ENCODE data around the gene MATN1.

MATN1 gene

DNA sequence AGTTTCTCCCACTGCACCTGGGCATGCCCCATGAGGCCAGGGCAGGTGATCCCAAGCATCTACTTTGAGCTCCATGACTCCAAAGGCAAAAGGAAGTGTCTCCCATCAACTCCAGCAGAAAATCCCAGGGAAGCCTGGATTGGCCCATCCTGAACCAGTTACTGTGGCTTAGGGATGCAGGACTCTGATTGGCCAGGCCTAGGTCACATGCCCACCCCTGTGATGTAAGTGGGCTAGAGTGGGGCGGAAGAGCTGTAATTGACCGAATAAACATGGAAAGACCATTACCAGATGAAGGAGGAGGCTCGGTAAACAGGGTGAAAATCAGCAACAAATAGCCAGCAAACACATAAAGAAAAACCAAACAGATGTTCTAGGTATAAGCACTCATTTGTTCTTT lies 45.2 kb downstream of the MATN1 start:
- no peaks in the 10 kb centered on the region for H3K36me3 ChIP-seq (ENCODE audit: control insufficient read depth in 5 of 5, insufficient read depth in 5 of 5, low read length in 5 of 5)
- H3K27me3 ChIP-seq (ENCODE audit: control insufficient read depth in 5 of 5, insufficient read depth in 4 of 5, low read length in 5 of 5): peaks cover 0 to 7% (median 0%) of the 10 kb centered on the region in 5 donors
- H3K9ac ChIP-seq (ENCODE audit: low read length in 5 of 5): no peak overlapping the region
- H3K4me1 ChIP-seq (ENCODE audit: control insufficient read depth in 5 of 5, insufficient read depth in 5 of 5, low read length in 5 of 5): peaks cover 2 to 40% (median 36%) of the 10 kb centered on the region in 5 donors
- no peak overlapping the region for H3K4me3 ChIP-seq (ENCODE audit: low read depth in 1 of 5, low read length in 5 of 5)
- peaks cover 0 to 6% (median 0%) of the 10 kb centered on the region in 5 donors for H3K9me3 ChIP-seq (ENCODE audit: control insufficient read depth in 5 of 5, low read length in 5 of 5)
- H3K27ac ChIP-seq (ENCODE audit: low read depth, low read length): no peak overlapping the region

DNA sequence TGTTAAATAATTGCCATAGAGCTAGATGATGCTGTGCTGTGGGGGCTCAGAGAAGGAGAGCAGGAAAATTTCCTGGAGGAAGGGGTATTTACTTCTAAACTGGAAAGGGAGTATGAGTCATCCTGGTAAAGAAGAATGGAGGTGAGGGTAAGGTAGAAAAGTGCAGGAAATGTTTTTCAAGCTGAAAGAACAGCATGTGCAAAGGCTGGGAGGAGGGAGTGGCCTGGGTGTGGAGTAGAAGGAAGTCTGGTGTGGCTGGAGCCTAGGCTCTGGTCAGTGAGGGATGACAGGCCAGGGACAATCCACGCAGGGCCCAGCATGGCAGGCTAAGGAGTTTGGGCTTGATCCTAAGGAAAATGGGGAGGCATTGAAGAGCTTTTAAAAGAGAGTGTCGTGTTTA lies 45.9 kb downstream of the MATN1 start:
- no peak overlapping the region for H3K9ac ChIP-seq (ENCODE audit: low read length in 5 of 5)
- no peak overlapping the region for H3K27ac ChIP-seq (ENCODE audit: low read depth, low read length)
- peaks cover 0 to 3% (median 0%) of the 10 kb centered on the region in 5 donors for H3K27me3 ChIP-seq (ENCODE audit: control insufficient read depth in 5 of 5, insufficient read depth in 4 of 5, low read length in 5 of 5)
- no peak overlapping the region for H3K4me3 ChIP-seq (ENCODE audit: low read depth in 1 of 5, low read length in 5 of 5)
- H3K4me1 ChIP-seq (ENCODE audit: control insufficient read depth in 5 of 5, insufficient read depth in 5 of 5, low read length in 5 of 5): peaks cover 2 to 36% (median 31%) of the 10 kb centered on the region in 5 donors
- peaks cover 0 to 6% (median 0%) of the 10 kb centered on the region in 5 donors for H3K9me3 ChIP-seq (ENCODE audit: control insufficient read depth in 5 of 5, low read length in 5 of 5)
- no peaks in the 10 kb centered on the region for H3K36me3 ChIP-seq (ENCODE audit: control insufficient read depth in 5 of 5, insufficient read depth in 5 of 5, low read length in 5 of 5)

DNA sequence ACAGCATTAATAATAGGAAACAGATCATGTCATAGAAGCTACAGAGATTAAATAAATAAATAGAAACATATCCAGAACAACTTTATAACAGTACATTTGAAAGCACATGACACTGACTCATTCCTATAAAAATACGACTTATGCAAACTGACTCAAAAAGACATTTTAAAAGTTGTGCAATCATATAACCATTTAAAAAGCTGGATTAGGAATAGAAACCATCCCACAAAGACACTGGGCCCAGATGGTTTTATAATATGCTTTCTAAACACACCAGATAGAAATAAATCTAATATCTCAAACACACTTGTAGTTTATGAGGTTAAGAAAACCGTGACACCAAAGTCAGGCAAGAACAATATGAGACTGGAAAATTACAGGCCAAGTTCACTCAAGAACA lies 47.6 kb downstream of the MATN1 start:
- H3K4me1 ChIP-seq (ENCODE audit: control insufficient read depth in 5 of 5, insufficient read depth in 5 of 5, low read length in 5 of 5): peaks cover 0 to 20% (median 15%) of the 10 kb centered on the region in 5 donors
- peak overlapping the region; percentile 11 for H3K27ac ChIP-seq (ENCODE audit: low read depth, low read length)
- peaks cover 0 to 6% (median 0%) of the 10 kb centered on the region in 5 donors for H3K9me3 ChIP-seq (ENCODE audit: control insufficient read depth in 5 of 5, low read length in 5 of 5)
- H3K36me3 ChIP-seq (ENCODE audit: control insufficient read depth in 5 of 5, insufficient read depth in 5 of 5, low read length in 5 of 5): no peaks in the 10 kb centered on the region
- H3K9ac ChIP-seq (ENCODE audit: low read length in 5 of 5): no peak overlapping the region
- H3K4me3 ChIP-seq (ENCODE audit: low read depth in 1 of 5, low read length in 5 of 5): no peak overlapping the region
- peaks cover 0 to 3% (median 0%) of the 10 kb centered on the region in 5 donors for H3K27me3 ChIP-seq (ENCODE audit: control insufficient read depth in 5 of 5, insufficient read depth in 4 of 5, low read length in 5 of 5)

DNA sequence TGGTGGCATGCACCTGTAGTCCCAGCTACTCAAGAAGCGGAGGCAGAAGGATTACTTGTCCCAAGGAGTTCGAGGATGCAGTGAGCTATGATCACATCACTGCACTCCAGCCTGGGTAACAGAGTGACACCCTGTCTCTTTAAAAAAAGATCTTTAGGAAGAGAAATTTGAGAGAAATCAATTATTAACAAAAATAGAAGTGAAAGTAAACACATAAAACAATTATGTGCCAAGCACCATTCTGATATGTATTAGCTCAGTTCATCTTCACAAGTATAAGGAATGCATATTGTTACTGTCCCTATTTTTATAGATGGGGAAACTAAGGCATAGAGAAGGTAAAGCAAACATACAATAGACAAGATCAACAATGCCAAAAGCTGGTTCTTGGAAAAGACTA lies 48.1 kb downstream of the MATN1 start:
- Histone ChIP-seq H3K36me3 (ENCODE audit: control insufficient read depth in 5 of 5, insufficient read depth in 5 of 5, low read length in 5 of 5) (no peaks in the 10 kb centered on the region), H3K9ac (ENCODE audit: low read length in 5 of 5) (no peak overlapping the region), H3K4me3 (ENCODE audit: low read depth in 1 of 5, low read length in 5 of 5) (no peak overlapping the region), H3K27ac (ENCODE audit: low read depth, low read length) (peak overlapping the region; percentile 11), H3K27me3 (ENCODE audit: control insufficient read depth in 5 of 5, insufficient read depth in 4 of 5, low read length in 5 of 5) (peaks cover 0 to 3% (median 0%) of the 10 kb centered on the region in 5 donors), H3K4me1 (ENCODE audit: control insufficient read depth in 5 of 5, insufficient read depth in 5 of 5, low read length in 5 of 5) (peaks cover 0 to 15% (median 10%) of the 10 kb centered on the region in 5 donors), H3K9me3 (ENCODE audit: control insufficient read depth in 5 of 5, low read length in 5 of 5) (peaks cover 0 to 6% (median 0%) of the 10 kb centered on the region in 5 donors)

DNA sequence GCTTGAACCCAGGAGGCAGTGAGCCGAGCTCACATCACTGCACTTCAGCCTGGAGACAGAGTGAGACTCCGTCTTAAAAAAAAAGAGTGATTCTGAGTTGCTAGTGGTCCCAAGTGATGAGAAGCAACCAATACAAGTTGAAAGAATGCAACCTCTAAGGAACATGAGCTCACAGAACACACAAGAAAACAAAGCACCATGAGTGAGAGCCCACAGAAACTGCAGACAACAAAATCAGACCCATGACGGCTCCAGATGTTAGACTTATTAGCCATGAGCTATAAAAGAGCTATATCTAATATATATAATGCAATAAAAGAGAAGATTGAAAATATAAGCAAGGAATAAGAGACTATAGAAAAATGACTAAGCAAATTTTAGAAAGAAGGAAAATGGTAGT lies 50.0 kb downstream of the MATN1 start:
- Histone ChIP-seq H3K4me3 (ENCODE audit: low read depth in 1 of 5, low read length in 5 of 5) (no peak overlapping the region), H3K27me3 (ENCODE audit: control insufficient read depth in 5 of 5, insufficient read depth in 4 of 5, low read length in 5 of 5) (no peaks in the 10 kb centered on the region), H3K9ac (ENCODE audit: low read length in 5 of 5) (no peak overlapping the region), H3K27ac (ENCODE audit: low read depth, low read length) (no peak overlapping the region), H3K4me1 (ENCODE audit: control insufficient read depth in 5 of 5, insufficient read depth in 5 of 5, low read length in 5 of 5) (peaks cover 0 to 5% (median 0%) of the 10 kb centered on the region in 5 donors), H3K36me3 (ENCODE audit: control insufficient read depth in 5 of 5, insufficient read depth in 5 of 5, low read length in 5 of 5) (no peaks in the 10 kb centered on the region), H3K9me3 (ENCODE audit: control insufficient read depth in 5 of 5, low read length in 5 of 5) (peaks cover 0 to 6% (median 0%) of the 10 kb centered on the region in 5 donors)

DNA sequence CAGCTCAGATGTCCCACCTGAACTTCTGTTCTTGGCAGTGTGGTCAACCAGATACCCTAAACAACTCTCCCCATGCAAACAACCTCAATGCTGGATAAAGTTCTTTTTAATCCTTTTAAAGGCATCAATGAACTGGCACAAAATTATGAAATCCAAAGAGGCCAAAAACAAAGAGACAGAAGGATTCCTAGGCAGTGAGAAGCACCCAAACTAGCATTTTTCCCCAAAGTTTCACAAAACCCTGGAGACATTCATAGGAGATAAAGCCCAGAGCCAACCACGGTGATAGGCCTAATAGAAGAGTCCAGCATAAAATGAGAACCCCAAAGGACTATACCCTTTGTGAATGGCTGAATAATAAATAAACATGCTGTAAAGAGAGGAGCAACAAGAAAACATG lies 50.7 kb downstream of the MATN1 start:
- Histone ChIP-seq H3K27me3 (ENCODE audit: control insufficient read depth in 5 of 5, insufficient read depth in 4 of 5, low read length in 5 of 5) (no peaks in the 10 kb centered on the region), H3K4me3 (ENCODE audit: low read depth in 1 of 5, low read length in 5 of 5) (no peak overlapping the region), H3K4me1 (ENCODE audit: control insufficient read depth in 5 of 5, insufficient read depth in 5 of 5, low read length in 5 of 5) (peaks cover 0 to 5% (median 0%) of the 10 kb centered on the region in 5 donors), H3K9me3 (ENCODE audit: control insufficient read depth in 5 of 5, low read length in 5 of 5) (peaks cover 0 to 6% (median 0%) of the 10 kb centered on the region in 5 donors), H3K36me3 (ENCODE audit: control insufficient read depth in 5 of 5, insufficient read depth in 5 of 5, low read length in 5 of 5) (no peaks in the 10 kb centered on the region), H3K27ac (ENCODE audit: low read depth, low read length) (no peak overlapping the region), H3K9ac (ENCODE audit: low read length in 5 of 5) (no peak overlapping the region)

DNA sequence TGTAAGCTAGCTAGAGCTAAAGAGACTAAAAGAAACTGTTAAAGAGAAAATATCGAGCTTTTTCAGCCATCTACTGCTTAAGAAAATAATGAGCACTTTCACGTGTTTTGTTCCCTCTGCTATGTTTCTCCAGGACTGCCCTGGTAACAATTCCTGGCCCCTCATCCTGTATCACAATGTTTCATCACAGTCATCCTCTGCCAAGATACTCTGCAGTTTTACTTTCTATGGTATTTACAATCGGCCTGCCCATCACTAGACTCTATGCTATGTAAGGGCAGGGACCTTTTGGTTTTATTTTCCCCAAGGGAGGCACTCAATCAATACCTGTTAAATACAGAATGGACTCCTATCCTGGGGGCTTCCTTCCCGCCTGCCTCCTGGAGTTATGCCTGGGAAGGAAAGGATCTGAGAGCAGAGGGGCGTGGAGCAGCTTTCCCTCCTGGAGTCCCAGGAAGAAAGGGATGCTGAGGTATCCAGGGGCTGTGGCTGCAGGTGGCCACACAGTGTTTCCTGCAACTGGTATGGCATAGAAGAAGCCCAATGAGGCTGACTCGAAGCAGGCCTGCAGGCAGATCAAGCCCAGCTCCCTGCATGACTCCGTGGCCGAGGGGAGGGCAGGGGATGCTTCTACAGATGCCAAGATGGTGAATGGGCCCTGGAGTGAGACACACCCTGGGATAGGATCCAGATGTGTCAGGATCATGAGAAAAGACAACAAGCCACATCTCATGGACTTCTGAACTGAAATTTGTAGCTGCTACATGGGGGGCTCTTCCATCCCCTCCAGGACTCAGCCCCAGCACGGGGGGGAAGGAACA lies 52.9 kb downstream of the MATN1 start:
- H3K27me3 ChIP-seq (ENCODE audit: control insufficient read depth in 5 of 5, insufficient read depth in 4 of 5, low read length in 5 of 5): no peaks in the 10 kb centered on the region
- peaks cover 0 to 6% (median 0%) of the 10 kb centered on the region in 5 donors for H3K9me3 ChIP-seq (ENCODE audit: control insufficient read depth in 5 of 5, low read length in 5 of 5)
- H3K4me1 ChIP-seq (ENCODE audit: control insufficient read depth in 5 of 5, insufficient read depth in 5 of 5, low read length in 5 of 5): peaks cover 0 to 4% (median 0%) of the 10 kb centered on the region in 5 donors
- H3K27ac ChIP-seq (ENCODE audit: low read depth, low read length): no peak overlapping the region
- H3K9ac ChIP-seq (ENCODE audit: low read length in 5 of 5): no peak overlapping the region
- H3K4me3 ChIP-seq (ENCODE audit: low read depth in 1 of 5, low read length in 5 of 5): no peak overlapping the region
- no peaks in the 10 kb centered on the region for H3K36me3 ChIP-seq (ENCODE audit: control insufficient read depth in 5 of 5, insufficient read depth in 5 of 5, low read length in 5 of 5)

DNA sequence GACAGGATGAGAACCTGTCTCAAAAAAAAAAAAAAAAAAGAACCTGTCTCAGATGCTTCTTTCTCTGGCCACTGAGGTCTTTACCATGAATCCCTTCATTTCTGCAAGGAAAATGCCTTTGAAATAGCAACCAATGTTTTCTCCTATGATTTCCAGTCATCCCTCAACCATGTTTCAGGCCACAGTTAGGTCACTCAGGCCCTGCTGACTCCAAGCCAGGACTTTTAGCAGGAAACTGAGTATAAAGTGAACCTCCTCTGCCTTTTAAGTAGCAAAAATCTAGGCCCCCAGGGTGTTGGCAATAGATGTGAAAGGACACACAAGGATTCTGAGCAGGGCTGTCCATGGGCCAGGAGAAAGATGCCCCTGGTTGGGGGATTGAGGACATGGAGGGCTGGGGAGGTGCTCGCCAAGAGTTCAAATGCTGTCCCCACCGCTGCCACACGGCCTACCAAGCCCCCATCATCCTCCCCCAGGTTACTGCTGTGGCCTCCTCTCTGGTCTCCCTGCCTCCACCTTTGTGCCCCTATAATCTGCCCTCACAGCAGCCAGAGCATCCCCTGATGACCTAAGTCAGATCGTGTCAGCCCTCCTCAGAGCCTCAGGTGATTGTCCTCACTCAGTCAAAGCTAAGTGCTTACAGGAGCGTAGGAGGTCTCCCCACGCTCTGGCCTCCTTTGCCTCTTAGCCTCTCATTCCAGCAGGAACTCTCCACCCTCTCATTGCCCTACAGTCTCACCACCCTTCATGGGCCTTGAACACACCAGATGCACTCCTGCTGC lies 54.6 kb downstream of the MATN1 start:
- Histone ChIP-seq H3K4me3 (ENCODE audit: low read depth in 1 of 5, low read length in 5 of 5) (no peak overlapping the region), H3K27me3 (ENCODE audit: control insufficient read depth in 5 of 5, insufficient read depth in 4 of 5, low read length in 5 of 5) (no peaks in the 10 kb centered on the region), H3K27ac (ENCODE audit: low read depth, low read length) (no peak overlapping the region), H3K9me3 (ENCODE audit: control insufficient read depth in 5 of 5, low read length in 5 of 5) (peaks cover 0 to 2% (median 0%) of the 10 kb centered on the region in 5 donors), H3K9ac (ENCODE audit: low read length in 5 of 5) (no peak overlapping the region), H3K4me1 (ENCODE audit: control insufficient read depth in 5 of 5, insufficient read depth in 5 of 5, low read length in 5 of 5) (peaks cover 0 to 4% (median 0%) of the 10 kb centered on the region in 5 donors), H3K36me3 (ENCODE audit: control insufficient read depth in 5 of 5, insufficient read depth in 5 of 5, low read length in 5 of 5) (no peaks in the 10 kb centered on the region)

DNA sequence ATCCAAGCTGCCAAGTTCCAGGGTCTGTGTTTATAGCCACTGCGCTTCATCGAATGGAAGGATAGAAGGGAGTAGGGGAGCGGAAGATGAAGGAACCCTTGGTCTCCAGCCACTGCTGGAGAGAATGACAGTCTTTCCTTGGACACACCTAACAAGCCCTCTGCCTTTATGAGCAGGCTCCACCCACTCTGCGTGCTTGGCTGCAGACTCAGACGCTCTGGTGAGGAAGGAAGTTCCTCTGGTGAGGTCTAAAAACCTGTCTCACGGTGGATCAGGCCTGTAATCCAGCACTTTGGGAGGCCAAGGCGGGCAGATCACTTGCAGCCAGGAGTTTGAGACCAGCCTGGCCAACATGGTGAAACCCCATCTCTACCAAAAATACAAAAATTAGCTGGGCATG lies 55.4 kb downstream of the MATN1 start:
- Histone ChIP-seq H3K4me1 (ENCODE audit: control insufficient read depth in 5 of 5, insufficient read depth in 5 of 5, low read length in 5 of 5) (peaks cover 0 to 4% (median 0%) of the 10 kb centered on the region in 5 donors), H3K27me3 (ENCODE audit: control insufficient read depth in 5 of 5, insufficient read depth in 4 of 5, low read length in 5 of 5) (no peaks in the 10 kb centered on the region), H3K4me3 (ENCODE audit: low read depth in 1 of 5, low read length in 5 of 5) (no peak overlapping the region), H3K36me3 (ENCODE audit: control insufficient read depth in 5 of 5, insufficient read depth in 5 of 5, low read length in 5 of 5) (no peaks in the 10 kb centered on the region), H3K9me3 (ENCODE audit: control insufficient read depth in 5 of 5, low read length in 5 of 5) (no peaks in the 10 kb centered on the region), H3K27ac (ENCODE audit: low read depth, low read length) (no peak overlapping the region), H3K9ac (ENCODE audit: low read length in 5 of 5) (no peak overlapping the region)

DNA sequence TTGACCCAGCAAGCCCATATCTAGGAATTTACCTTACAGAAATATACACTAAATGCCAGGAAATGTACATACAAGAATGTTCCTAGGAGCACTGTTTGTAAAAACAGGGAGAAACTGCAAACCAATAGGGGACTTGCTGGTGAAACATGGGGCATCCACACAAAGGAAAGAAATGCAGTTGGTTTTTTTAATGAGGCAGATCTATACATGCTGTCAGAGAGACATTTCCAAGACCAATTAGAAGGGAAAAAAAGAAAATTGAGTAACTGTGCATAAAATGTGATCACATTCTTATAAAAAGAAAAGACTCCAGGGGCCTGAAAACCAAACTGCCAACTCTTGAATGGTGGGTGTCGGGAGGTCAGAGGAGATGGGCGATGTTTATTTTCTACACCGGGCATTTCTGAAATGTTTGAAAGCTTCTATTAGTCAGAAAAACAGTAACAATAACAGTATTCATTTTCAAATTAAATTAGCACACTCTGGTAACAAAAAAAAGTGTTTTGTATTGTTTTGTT lies 56.6 kb downstream of the MATN1 start:
- no peak overlapping the region for H3K27ac ChIP-seq (ENCODE audit: low read depth, low read length)
- no peaks in the 10 kb centered on the region for H3K36me3 ChIP-seq (ENCODE audit: control insufficient read depth in 5 of 5, insufficient read depth in 5 of 5, low read length in 5 of 5)
- no peaks in the 10 kb centered on the region for H3K9me3 ChIP-seq (ENCODE audit: control insufficient read depth in 5 of 5, low read length in 5 of 5)
- no peaks in the 10 kb centered on the region for H3K27me3 ChIP-seq (ENCODE audit: control insufficient read depth in 5 of 5, insufficient read depth in 4 of 5, low read length in 5 of 5)
- H3K4me3 ChIP-seq (ENCODE audit: low read depth in 1 of 5, low read length in 5 of 5): no peak overlapping the region
- no peak overlapping the region for H3K9ac ChIP-seq (ENCODE audit: low read length in 5 of 5)
- H3K4me1 ChIP-seq (ENCODE audit: control insufficient read depth in 5 of 5, insufficient read depth in 5 of 5, low read length in 5 of 5): peaks cover 0 to 4% (median 0%) of the 10 kb centered on the region in 5 donors
